A673 (cell line): ENCODE results near the gene CHST9. TPM values are rescaled to one million over a fixed set of nuclear protein-coding genes. Genes with fewer than 3 reads are reported as not detected.

Experiments
- BruUV-seq: library from RNA; stranded (reverse); fragments of 400-500 nt; replicated peaks from 2 replicates; lab custom pipeline; 2021; lab: Mats Ljungman, UMichigan
- CTCF ChIA-PET: fragments of 300-600 bp; sonication (Branson Sonifier 250); formaldehyde crosslinking; loops from one replicate; lab custom pipeline; 2022; ENCODE audit warnings: antibody characterized with exemption; lab: Charles Lee
- POLR2A ChIA-PET: fragments of 300-600 bp; sonication (Branson Sonifier 250); formaldehyde crosslinking; loops from one replicate; lab custom pipeline; 2022; ENCODE audit warnings: antibody characterized with exemption; ENCODE audit not compliant: low non-redundant PET; lab: Charles Lee
- DNase-seq: peaks from one replicate; pipeline ENCODE4 v3.0.0-alpha.2; 2015; ENCODE audit warnings: low spot score
- H3K27ac ChIP-seq: fragments of 200-600 bp; sonication (generic); 2 replicates; pipeline ENCODE4 v1.5.1; 2016; ENCODE audit warnings: mixed run types, low read depth, mild to moderate bottlenecking, mixed read lengths, antibody characterized with exemption, low read length; ENCODE audit not compliant: poor library complexity, severe bottlenecking
- H3K27me3 ChIP-seq: fragments of 200-600 bp; sonication (generic); replicated peaks from 2 replicates; pipeline ENCODE4 v1.6.1; 2017; ENCODE audit warnings: mixed run types, low read depth, mild to moderate bottlenecking, mixed read lengths, antibody characterized with exemption, low read length; ENCODE audit not compliant: insufficient read depth, poor library complexity
- H3K36me3 ChIP-seq: fragments of 200-600 bp; sonication (generic); 2 replicates; pipeline ENCODE4 v1.6.1; 2016; ENCODE audit warnings: mixed run types, mild to moderate bottlenecking, mixed read lengths, antibody characterized with exemption, low read length; ENCODE audit not compliant: insufficient read depth, poor library complexity, severe bottlenecking
- H3K4me1 ChIP-seq: fragments of 200-600 bp; sonication (generic); 2 replicates; pipeline ENCODE4 v1.6.1; 2017; ENCODE audit warnings: mixed run types, mild to moderate bottlenecking, mixed read lengths, antibody characterized with exemption, low read length; ENCODE audit not compliant: insufficient read depth, poor library complexity, severe bottlenecking
- H3K4me3 ChIP-seq: fragments of 200-600 bp; sonication (generic); 2 replicates; pipeline ENCODE4 v1.5.1; 2016; ENCODE audit warnings: low read depth, mixed run types, mild to moderate bottlenecking, mixed read lengths, low read length; ENCODE audit not compliant: poor library complexity, severe bottlenecking
- H3K9me3 ChIP-seq: fragments of 200-600 bp; sonication (generic); 2 replicates; pipeline ENCODE4 v1.6.1; 2016; ENCODE audit warnings: mixed run types, low read depth, mild to moderate bottlenecking, mixed read lengths, antibody characterized with exemption, low read length; ENCODE audit not compliant: poor library complexity, severe bottlenecking
- CTCF ChIP-seq: fragments of 300-800, 200-600 bp; sonication (generic); conservative IDR thresholded peaks from 2 replicates; pipeline ENCODE4 v1.5.1; 2017; ENCODE audit warnings: low read depth, mild to moderate bottlenecking, antibody characterized with exemption, low read length, moderate library complexity, mixed read lengths
- EZH2 ChIP-seq: fragments of 200-600 bp; sonication (generic); IDR thresholded peaks from 2 replicates; pipeline ENCODE4 v1.6.1; 2017; ENCODE audit warnings: borderline replicate concordance, low read depth, mild to moderate bottlenecking, mixed read lengths, antibody characterized with exemption, low read length; ENCODE audit not compliant: poor library complexity, severe bottlenecking
- intact Hi-C: fragments of 100-400 bp; cut with micrococcal nuclease; formaldehyde crosslinking; loops from one replicate; pipeline ENCODE4 v1.10.0; 2022; ENCODE audit not compliant: unreplicated experiment
- total RNA-seq: library from RNA; stranded (reverse); gene quantifications from 2 replicates; pipeline ENCODE4 v1.2.3, GENCODE V29; 2021

The CHST9 gene
- total RNA-seq, 1 experiment from 2014 or later = not detected

DNA sequence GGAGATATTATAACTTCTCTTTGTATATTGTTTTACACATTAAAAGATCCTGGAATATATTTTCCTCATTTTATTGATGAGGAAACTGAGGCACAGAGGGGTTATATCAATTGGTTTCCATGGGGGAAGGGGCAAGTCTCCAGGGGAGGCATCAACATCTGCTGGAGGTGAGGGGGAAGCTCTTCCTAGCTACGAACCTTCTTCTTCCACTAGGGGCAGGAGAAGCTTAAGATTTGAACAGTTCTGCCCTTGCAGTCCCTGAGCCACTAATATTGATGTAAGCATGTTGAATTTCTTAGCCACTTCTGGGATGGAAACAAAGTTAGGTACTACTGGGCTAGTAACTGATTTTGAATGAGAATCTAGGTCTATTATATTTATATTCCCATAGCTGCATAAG is 179.5 kb downstream of the CHST9 start:
- BruUV-seq = no TSS peak
- TF ChIP-seq CTCF (peak; percentile 41; the same call in 1 of the 2 replicates), EZH2 (no peak)
- Histone ChIP-seq H3K9me3 (no peaks in the 10 kb centered on the region), H3K27ac (no peak overlapping the region), H3K4me1 (no peaks in the 10 kb centered on the region), H3K27me3 (no peaks in the 10 kb centered on the region), H3K4me3 (no peak overlapping the region), H3K36me3 (no peaks in the 10 kb centered on the region)
- peak; percentile 7 for DNase-seq
- ChIA-PET POLR2A (no interaction called here), CTCF (no interaction called here)
- intact Hi-C loops = loop anchor here (10.0 kb wide), 1 partner anchor 601 kb away; no protein-coding TSS in a partner anchor

- CTCF ChIA-PET = no interaction called here
- no peak for TF ChIP-seq EZH2
- TF ChIP-seq CTCF = peak; percentile 35; the same call in 1 of the 2 replicates
- no peaks in the 10 kb centered on the region for H3K4me1 ChIP-seq
- peak; percentile 18 for DNase-seq
- H3K27ac ChIP-seq = no peak overlapping the region
- H3K4me3 ChIP-seq = no peak overlapping the region
- intact Hi-C loops = loop anchor here (10.0 kb wide), 1 partner anchor 599 kb away; no protein-coding TSS in a partner anchor
- BruUV-seq = no TSS peak
- no peaks in the 10 kb centered on the region for H3K36me3 ChIP-seq
- no peaks in the 10 kb centered on the region for H3K9me3 ChIP-seq
- POLR2A ChIA-PET = no interaction called here
- no peaks in the 10 kb centered on the region for H3K27me3 ChIP-seq
Measured at GRCh38 chr18:27004056-27004829, 180.9 kb downstream of the CHST9 start.

DNA sequence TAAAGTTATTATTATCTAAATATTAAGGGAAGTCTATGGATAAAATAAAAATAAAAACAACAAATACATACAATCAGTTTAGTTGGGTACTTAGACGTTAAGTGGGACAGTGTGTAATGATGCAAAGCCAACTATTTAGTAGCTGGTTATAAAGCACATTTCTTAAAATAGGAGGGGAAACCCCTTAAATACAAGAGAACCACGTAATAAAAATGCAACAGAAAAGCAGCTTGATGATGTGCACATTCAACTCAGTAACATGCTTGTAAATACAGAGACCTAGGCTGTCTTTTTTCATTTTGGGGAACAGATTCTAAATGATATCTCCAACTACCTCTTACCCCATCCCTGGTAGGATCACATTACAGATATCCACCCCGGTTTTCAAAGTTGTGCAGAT is 185.3 kb downstream of the CHST9 start:
- H3K36me3 ChIP-seq = no peaks in the 10 kb centered on the region

More for the DNA sequence above, 185.3 kb downstream of the CHST9 start:
- ChIA-PET CTCF (no interaction called here), POLR2A (no interaction called here)
- no TSS peak for BruUV-seq
- Histone ChIP-seq H3K27ac (no peak overlapping the region), H3K9me3 (no peaks in the 10 kb centered on the region), H3K4me1 (no peaks in the 10 kb centered on the region), H3K27me3 (no peaks in the 10 kb centered on the region), H3K4me3 (no peak overlapping the region)
- DNase-seq = no peak
- intact Hi-C loops = loop anchor here (10.0 kb wide), 1 partner anchor 595 kb away; no protein-coding TSS in a partner anchor
- TF ChIP-seq CTCF (no peak), EZH2 (no peak)
